Activated CD4-positive, alpha-beta T cell treated with anti-CD3 and anti-CD28 coated beads, Interleukin-2, amount 50 U/mL, for 24 hours (primary cell): ENCODE data around the gene ARHGEF10L.

Source experiments
- DNase-seq, 2 donors: peaks; one replicate each; pipeline ENCODE4 v3.0.0-alpha.2; 2020; ENCODE audit warnings: low read depth in 1 of 2, low spot score in 1 of 2

Gene ARHGEF10L

GRCh38 chr1:17546946-17547670 lies 7.6 kb downstream of the ARHGEF10L start:
- no peak for DNase-seq

- no peak for DNase-seq
Observed at GRCh38 chr1:17549384-17549783, 9.9 kb downstream of the ARHGEF10L start.

DNA sequence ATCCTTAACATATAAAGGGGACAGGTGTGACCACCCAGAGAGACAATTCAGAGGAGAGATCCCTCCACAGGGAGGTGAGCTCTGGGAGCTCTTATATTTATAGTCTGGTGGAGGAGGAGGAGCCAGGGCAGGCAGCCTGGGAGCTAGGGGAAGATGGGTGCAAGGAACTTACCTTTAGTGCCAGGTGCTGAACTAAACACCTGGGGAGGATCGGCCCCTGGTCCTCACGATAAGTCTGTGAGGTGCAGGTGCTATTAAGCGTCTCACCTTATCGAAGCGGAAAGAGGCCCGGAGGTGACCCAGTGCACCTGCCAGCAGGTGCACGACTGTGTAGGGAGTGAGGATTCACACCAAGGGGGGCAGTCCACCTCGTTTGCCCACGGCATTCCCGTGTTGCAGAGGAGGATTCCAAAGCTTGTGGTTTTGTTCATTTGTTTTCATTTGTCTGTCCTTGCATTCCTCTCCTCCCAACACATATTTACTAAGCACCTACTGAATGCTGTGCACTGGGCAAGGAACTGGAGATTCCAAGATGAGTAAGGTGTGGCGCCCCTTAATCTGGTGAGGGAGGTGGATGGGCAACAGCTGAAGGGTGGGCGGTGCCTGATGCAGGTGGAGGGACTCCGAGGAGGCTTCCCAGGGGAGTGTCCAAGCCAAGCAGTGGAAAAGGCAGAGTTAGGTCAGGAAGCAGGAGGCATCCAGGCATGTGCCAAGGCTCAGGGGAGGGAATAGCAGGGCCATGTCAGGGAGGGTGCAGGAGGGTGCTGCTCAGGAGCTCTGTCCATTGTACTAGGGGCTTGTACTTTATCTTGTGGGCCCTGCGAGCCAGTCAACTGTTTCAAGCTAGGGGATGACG lies 11.5 kb downstream of the ARHGEF10L start:
- no peak for DNase-seq

GRCh38 chr1:17551755-17552234 lies 12.3 kb downstream of the ARHGEF10L start:
- DNase-seq: no peak

GRCh38 chr1:17553975-17554700 lies 14.6 kb downstream of the ARHGEF10L start:
- no peak for DNase-seq

- no peak for DNase-seq
Observed at GRCh38 chr1:17554954-17555353, 15.5 kb downstream of the ARHGEF10L start.

DNA sequence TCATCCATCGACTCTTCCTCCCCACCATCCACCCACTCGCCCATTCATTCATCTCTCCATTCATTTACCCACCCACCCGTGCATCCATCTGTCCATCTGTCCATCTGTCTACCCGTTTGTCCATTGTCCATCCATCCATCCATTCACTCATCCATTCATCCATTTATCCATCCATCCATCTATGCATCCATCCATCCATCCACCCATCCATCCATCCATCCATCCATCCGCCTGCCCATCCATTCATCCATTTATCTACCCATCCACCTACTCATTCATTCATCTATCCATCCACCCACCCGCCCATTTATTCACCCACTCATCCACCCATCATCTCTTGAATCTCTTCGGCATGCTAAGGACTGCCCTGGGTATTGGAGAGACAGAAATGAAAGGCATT lies 18.5 kb downstream of the ARHGEF10L start:
- no peak for DNase-seq

- DNase-seq: no peak
Observed at GRCh38 chr1:17558541-17558940, 19.0 kb downstream of the ARHGEF10L start.

- no peak for DNase-seq
Observed at GRCh38 chr1:17558954-17559614, 19.6 kb downstream of the ARHGEF10L start.

- no peak for DNase-seq
Observed at GRCh38 chr1:17559615-17560419, 20.3 kb downstream of the ARHGEF10L start.

GRCh38 chr1:17561247-17561548 lies 21.7 kb downstream of the ARHGEF10L start:
- no peak for DNase-seq

DNA sequence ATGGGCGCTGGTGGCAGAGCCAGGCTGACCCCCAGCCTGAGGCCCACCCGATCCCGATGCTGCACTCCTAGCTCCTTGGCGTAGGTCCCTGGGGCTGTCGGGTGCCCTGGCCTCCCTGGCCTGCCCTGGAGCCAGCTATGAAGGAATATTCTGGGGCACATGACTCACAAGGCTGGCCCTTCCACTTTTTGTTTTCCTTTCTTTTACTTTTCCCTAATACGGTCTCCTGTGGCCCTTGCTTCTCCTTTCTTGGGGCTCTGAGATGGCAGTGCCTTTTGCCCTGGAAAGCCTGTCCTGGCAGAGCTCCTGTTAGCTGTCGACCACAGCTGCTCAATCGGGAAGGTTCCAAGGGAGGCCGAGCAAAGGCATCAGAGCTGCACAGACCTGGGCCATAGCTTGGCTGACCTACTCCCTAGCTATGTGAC lies 22.1 kb downstream of the ARHGEF10L start:
- DNase-seq: no peak

DNA sequence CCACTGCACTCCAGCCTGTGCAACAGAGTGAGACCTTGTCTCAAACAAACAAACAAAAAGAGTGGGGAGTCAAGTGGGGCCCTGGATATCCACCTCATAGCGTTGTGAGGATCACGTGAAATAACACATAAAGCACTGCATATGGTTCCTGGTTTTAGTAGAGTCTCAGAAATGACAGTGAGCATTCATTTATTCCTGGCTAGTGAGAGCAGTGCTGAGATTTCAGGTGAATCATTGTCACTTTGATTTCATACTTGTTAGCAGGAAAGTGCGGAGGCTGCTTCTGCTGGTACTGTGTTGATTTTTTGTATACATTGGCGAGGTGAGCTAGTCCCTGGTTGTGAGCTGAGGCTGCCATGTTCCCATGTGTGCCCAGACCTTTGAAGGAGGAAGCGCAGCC lies 22.9 kb downstream of the ARHGEF10L start:
- no peak for DNase-seq

DNA sequence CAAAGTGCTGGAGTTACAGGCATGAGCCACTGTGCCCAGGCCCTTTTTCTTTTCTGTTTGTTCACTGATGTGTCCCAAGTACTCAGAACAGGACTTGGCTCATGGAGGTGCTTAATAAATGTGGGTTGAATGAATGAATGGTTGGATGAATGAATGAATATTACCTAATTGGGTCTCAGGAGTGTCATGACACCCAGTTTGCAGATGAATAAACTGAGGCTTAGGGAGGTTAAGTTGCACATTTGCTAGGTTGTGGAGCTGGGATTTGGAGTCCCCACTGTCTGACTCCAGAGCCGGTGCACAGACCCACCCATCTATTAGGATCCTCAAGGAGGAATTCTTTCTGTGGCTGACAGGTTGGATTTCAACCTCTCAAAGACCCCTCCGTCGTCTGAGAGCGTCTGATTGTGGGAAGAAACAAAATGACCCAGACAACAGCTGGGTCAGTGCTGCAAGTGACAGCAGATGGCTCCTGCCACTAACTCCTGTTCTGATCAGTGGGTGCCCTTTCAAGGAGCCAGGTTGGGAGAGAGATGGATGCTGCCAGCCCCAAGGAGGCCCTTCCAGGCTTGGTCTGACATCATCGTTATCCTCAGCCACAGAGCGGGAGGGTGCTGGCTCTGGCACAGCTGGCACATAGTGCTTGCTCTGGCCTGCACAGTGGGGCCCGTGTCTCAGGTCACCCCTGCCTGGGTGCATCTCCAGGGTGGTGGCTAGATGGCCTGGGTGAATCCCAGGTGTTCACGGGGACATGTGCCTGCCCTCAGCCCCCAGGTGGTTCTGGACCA lies 24.2 kb downstream of the ARHGEF10L start:
- no peak for DNase-seq

DNA sequence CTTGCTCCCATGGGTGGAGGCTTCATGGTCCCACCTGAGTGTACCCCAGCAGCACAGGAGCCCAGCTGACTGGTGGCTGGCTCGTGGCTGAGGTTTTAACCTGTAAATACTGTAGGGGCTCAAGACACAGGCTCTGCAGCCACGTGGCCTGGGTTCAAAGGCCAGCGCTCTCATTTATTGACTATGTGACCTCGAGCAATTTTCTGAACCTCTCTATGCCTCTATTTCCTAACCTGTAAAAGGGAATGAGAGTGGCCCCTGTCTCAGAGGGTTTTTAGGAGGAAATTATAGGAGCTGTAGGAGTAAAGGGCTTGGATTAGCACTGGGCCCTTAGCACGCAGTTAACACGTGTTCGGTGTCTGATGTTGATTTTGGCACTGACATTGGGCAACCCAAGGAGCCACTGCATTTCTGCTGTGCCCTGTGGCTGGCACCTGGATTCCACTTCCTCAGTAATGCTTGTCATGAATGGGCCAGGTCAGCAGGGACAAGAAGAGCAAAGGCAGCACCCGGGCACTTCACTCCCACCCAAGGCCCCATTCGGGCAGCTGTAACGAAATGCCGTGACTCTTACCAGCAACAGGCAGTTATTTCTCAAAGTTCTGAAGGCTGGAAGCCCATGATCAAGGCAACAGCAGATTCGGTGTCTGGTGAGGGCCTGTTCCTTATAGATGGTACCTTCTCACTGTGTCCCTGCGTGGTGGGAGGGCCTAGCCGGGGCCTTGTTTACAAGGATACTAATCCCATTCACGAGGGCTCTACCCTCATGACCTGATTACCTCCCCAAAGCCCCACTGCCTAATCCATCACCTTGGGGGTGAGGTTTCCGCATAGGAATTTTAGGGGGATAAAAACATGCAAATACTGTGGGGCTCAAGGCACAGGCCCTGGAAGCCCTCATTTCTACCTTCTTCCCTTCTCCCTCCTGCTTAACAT lies 25.2 kb downstream of the ARHGEF10L start:
- no peak for DNase-seq

DNA sequence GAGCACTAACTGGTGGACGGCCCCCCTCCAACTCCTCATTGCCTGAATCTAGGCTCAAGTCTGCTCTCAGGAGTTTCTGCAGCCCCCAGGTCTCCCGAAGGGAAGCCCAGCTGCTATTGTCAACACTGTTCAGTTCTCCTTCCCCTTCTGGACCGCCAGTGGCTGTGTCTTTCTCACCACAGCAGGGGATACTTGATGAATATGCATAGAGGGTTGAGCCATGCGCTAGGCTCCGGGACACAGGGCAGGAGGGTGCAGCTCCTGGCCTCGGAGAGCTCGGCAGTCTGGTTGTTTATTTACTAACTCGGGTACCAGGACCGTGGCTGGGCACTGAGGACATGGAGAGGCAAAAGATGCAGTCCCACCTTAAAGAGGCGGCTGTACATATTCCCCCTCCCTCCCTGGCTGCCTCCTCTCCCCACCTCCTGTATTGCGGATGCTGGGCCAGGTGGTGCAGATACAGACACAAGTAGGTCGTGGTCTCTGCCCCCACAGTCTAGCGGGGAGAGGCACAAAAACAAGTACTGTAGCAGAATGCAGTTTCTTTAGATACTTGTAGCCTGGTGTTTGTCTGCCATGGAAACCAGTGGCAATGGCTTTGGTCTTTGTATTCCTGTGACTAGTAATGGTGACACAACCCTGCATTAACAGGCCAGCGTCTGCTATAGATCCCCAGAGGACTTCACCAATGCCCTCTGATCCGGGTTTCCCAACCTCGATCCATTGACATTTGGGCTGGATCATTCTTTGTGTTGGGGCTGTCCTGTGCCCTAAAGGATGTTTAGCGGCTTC lies 26.2 kb downstream of the ARHGEF10L start:
- no peak for DNase-seq

DNA sequence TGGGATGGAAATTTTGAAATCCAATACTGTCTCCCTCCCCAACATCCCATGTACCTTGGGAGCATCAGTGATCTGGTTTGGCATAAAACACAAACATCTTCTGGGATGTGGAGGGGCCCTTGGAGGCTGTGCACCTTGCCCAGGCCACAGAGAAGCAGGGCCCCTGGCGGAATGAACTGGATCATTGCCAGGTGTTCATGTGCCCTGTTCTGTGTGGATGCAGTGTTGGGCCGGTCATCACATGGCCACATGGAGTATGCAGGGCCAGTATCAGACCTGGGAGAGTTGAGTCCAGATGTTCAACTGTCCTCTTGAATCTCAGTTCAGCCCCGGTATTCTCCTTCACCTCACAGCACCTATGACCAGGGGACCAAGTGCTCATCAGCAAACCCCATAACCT lies 26.9 kb downstream of the ARHGEF10L start:
- DNase-seq: no peak

DNA sequence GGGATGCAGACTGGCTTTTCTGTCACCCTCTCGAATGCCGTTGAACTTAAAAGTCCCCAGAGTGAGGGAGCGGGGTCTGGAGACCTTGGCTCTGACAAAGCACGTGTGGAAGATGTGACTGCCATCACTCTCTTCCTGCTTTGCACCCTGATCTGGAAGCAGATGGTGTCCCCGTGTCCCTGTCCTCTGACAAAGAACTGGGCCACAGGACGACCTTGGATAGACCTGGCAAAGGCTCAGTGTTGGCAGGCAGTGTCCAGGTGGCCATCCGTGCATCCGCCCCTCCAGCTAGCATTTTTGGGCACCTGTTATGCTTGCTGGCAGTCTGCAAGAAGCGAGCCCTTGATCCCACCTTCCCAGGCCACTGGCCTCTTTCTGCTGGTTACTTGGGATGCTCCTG lies 27.4 kb downstream of the ARHGEF10L start:
- DNase-seq: no peak
